Measurements from ENCODE around the gene LAMA2.

- TF ChIP-seq ZNF790 (CRISPR knock-in tag; IDR thresholded peaks at IDR 0.05; ENCODE audit: borderline replicate concordance) = no peak
- no peak for TF ChIP-seq EEA1 (CRISPR knock-in tag; IDR thresholded peaks at IDR 0.05; ENCODE audit: borderline replicate concordance)
These were observed 424.9 kb downstream of the LAMA2 start for GRCh38 chr6:129307845-129308244.

Data from HepG2 (cell line).